ENCODE measurements around the gene ZNF385D. TPM values are rescaled to one million over a fixed set of nuclear protein-coding genes. Genes with fewer than 3 reads are reported as not detected.

Gene ZNF385D
- total RNA-seq, 1 experiment from 2014 or later = not detected

DNA sequence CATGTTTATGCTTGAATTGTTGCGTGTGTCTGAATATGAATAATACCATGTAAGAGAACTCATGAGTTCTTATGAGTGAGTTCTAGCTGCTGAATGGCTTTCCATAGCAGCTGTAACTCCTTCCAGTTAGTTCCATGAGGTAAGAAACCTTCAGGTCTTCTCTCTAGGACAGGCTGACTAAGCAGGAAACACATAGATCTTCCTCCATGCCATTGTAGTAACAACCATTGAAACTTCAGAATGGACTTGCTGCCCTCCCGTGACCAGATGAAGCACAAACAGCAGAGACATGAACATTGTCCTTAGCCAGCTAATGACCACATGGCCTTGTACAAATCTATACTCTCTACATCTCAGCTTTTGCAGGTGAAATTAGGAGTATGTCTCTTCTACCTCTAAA, 200.0 kb downstream of the ZNF385D start:
- ChIA-PET CTCF (no interaction called here), POLR2A (no interaction called here)
- H3K4me1 Mint-ChIP-seq (ENCODE audit: low read depth, unreplicated experiment) = no peaks in the 10 kb centered on the region
- no peak overlapping the region for H3K4me3 Mint-ChIP-seq (ENCODE audit: unreplicated experiment)
- H3K27me3 ChIP-seq (replicated peaks; ENCODE audit: control insufficient read depth, insufficient read depth, low read length) = no peaks in the 10 kb centered on the region
- no peaks in the 10 kb centered on the region for H3K36me3 Mint-ChIP-seq (ENCODE audit: insufficient read depth, unreplicated experiment)
- intact Hi-C loops (cut with micrococcal nuclease; ENCODE audit: unreplicated experiment) = loop anchor here (5.0 to 10.0 kb wide), 2 partner anchors 1039 to 1326 kb away; no protein-coding TSS in a partner anchor
- no TSS peak for BruUV-seq (replicated peaks)
- no peak overlapping the region for H3K27ac Mint-ChIP-seq (ENCODE audit: unreplicated experiment)
- no peaks in the 10 kb centered on the region for H3K4me1 ChIP-seq
- H3K9me3 Mint-ChIP-seq (ENCODE audit: unreplicated experiment) = no peaks in the 10 kb centered on the region
- DNase-seq = peak in 1 of 2 experiments; percentile 34
- TF ChIP-seq, protein P1, sequence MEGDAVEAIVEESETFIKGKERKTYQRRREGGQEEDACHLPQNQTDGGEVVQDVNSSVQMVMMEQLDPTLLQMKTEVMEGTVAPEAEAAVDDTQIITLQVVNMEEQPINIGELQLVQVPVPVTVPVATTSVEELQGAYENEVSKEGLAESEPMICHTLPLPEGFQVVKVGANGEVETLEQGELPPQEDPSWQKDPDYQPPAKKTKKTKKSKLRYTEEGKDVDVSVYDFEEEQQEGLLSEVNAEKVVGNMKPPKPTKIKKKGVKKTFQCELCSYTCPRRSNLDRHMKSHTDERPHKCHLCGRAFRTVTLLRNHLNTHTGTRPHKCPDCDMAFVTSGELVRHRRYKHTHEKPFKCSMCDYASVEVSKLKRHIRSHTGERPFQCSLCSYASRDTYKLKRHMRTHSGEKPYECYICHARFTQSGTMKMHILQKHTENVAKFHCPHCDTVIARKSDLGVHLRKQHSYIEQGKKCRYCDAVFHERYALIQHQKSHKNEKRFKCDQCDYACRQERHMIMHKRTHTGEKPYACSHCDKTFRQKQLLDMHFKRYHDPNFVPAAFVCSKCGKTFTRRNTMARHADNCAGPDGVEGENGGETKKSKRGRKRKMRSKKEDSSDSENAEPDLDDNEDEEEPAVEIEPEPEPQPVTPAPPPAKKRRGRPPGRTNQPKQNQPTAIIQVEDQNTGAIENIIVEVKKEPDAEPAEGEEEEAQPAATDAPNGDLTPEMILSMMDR (IDR thresholded peaks at IDR 0.05; ENCODE audit: insufficient read depth in 1 of 2, low read depth in 1 of 2, low read length in 1 of 2, severe bottlenecking in 1 of 2, unreplicated experiment in 1 of 2) = peak in 1 of 2 experiments; percentile 8
- no peaks in the 10 kb centered on the region for H3K36me3 ChIP-seq (ENCODE audit: control insufficient read depth, insufficient read depth, low read length)
- H3K27me3 Mint-ChIP-seq (ENCODE audit: insufficient read depth, unreplicated experiment) = no peaks in the 10 kb centered on the region
- no peak overlapping the region for H3K4me3 ChIP-seq (ENCODE audit: low read depth, low read length)
- no peaks in the 10 kb centered on the region for H3K9me3 ChIP-seq

DNA sequence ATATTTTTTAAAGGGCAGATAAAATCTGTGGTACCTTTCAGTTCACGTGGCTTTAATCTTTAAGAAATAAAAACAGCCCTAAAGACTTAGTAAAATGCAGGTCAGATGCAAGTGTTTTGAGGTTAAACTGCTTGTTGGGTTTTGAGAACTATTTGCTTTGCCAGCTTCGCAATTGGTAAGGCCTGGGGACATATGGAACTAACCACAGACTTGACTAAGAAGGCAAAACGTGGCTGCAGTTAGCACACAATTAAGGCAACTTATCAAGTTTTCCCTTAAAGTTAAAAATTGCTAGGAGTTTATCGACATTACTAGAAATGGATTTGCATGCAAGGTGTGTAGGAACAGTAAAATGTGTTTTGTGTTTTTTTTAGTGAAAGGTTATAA, 206.9 kb downstream of the ZNF385D start:
- DNase-seq = no peak
- no peak overlapping the region for H3K27ac Mint-ChIP-seq (ENCODE audit: unreplicated experiment)
- no peaks in the 10 kb centered on the region for H3K4me1 Mint-ChIP-seq (ENCODE audit: low read depth, unreplicated experiment)
- Histone ChIP-seq H3K4me3 (ENCODE audit: low read depth, low read length) (no peak overlapping the region), H3K36me3 (ENCODE audit: control insufficient read depth, insufficient read depth, low read length) (no peaks in the 10 kb centered on the region), H3K27me3 (replicated peaks; ENCODE audit: control insufficient read depth, insufficient read depth, low read length) (no peaks in the 10 kb centered on the region), H3K4me1 (no peaks in the 10 kb centered on the region), H3K9me3 (no peaks in the 10 kb centered on the region)
- TF ChIP-seq, protein P1 (IDR thresholded peaks at IDR 0.05; ENCODE audit: insufficient read depth in 1 of 2, low read depth in 1 of 2, low read length in 1 of 2, severe bottlenecking in 1 of 2, unreplicated experiment in 1 of 2) = no peak
- BruUV-seq (replicated peaks) = no TSS peak
- H3K9me3 Mint-ChIP-seq (ENCODE audit: unreplicated experiment) = no peaks in the 10 kb centered on the region
- no peaks in the 10 kb centered on the region for H3K27me3 Mint-ChIP-seq (ENCODE audit: insufficient read depth, unreplicated experiment)
- no peaks in the 10 kb centered on the region for H3K36me3 Mint-ChIP-seq (ENCODE audit: insufficient read depth, unreplicated experiment)
- ChIA-PET CTCF (no interaction called here), POLR2A (no interaction called here)
- H3K4me3 Mint-ChIP-seq (ENCODE audit: unreplicated experiment) = no peak overlapping the region
- intact Hi-C loops (cut with micrococcal nuclease; ENCODE audit: unreplicated experiment) = no loop called here

DNA sequence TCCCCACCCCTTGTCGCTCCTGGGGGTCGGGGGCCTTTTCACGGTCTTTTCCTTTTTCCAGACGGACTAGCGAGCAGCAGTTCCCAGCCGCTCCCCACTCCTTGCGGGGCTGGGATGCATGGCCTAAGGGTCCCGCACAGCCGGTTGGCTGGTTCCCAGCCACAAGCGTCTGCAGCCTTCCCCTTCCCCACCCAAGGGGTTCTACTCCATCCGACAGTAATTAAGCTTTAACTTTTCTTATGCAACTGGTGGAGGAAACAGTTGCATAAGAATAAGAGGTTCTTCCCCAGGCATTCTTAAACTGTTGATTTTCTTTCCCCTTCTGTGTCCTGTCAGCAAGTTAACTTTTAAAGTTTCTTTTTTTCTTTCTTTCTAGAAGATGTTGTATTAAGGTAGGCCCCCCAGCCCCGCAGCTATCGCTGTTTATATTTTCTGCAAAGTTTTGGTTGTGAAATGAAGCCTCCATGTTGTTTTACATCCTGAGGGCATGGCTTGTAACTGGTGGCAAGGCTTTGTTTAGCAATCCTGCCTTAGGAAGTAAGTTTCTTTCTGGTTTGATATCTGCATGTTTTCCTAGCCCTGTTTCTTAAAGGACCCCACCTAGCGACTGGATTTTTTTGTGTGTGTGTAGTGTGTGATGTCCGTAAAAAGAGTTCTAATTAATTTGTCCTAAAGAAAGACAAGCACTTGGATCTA, 207.5 kb downstream of the ZNF385D start:
- no peaks in the 10 kb centered on the region for H3K9me3 Mint-ChIP-seq (ENCODE audit: unreplicated experiment)
- no peak for DNase-seq
- TF ChIP-seq, protein P1 (IDR thresholded peaks at IDR 0.05; ENCODE audit: insufficient read depth in 1 of 2, low read depth in 1 of 2, low read length in 1 of 2, severe bottlenecking in 1 of 2, unreplicated experiment in 1 of 2) = no peak
- no peaks in the 10 kb centered on the region for H3K4me1 Mint-ChIP-seq (ENCODE audit: low read depth, unreplicated experiment)
- no peaks in the 10 kb centered on the region for H3K36me3 Mint-ChIP-seq (ENCODE audit: insufficient read depth, unreplicated experiment)
- no peaks in the 10 kb centered on the region for H3K9me3 ChIP-seq
- no peak overlapping the region for H3K4me3 Mint-ChIP-seq (ENCODE audit: unreplicated experiment)
- H3K27me3 Mint-ChIP-seq (ENCODE audit: insufficient read depth, unreplicated experiment) = no peaks in the 10 kb centered on the region
- H3K4me3 ChIP-seq (ENCODE audit: low read depth, low read length) = no peak overlapping the region
- no TSS peak for BruUV-seq (replicated peaks)
- intact Hi-C loops (cut with micrococcal nuclease; ENCODE audit: unreplicated experiment) = no loop called here
- H3K36me3 ChIP-seq (ENCODE audit: control insufficient read depth, insufficient read depth, low read length) = no peaks in the 10 kb centered on the region
- H3K27ac Mint-ChIP-seq (ENCODE audit: unreplicated experiment) = no peak overlapping the region
- POLR2A ChIA-PET = no interaction called here
- H3K27me3 ChIP-seq (replicated peaks; ENCODE audit: control insufficient read depth, insufficient read depth, low read length) = no peaks in the 10 kb centered on the region
- H3K4me1 ChIP-seq = no peaks in the 10 kb centered on the region
- CTCF ChIA-PET = no interaction called here

Data from Caco-2 (cell line).